HG02981 (cell line): ENCODE data around the gene ORAI1.
"Not testable (repeated sequence)": the region's sequence is repeated elsewhere in the genome, so short reads cannot be mapped to it uniquely, and the experiment has no call there.

Source experiments
- ATAC-seq: cut with Tn5 transposase; IDR thresholded peaks from one replicate; pipeline ENCODE4 v1.9.1; 2021; ENCODE audit warnings: mild to moderate bottlenecking, moderate library complexity; ENCODE audit not compliant: unreplicated experiment

Gene ORAI1

DNA sequence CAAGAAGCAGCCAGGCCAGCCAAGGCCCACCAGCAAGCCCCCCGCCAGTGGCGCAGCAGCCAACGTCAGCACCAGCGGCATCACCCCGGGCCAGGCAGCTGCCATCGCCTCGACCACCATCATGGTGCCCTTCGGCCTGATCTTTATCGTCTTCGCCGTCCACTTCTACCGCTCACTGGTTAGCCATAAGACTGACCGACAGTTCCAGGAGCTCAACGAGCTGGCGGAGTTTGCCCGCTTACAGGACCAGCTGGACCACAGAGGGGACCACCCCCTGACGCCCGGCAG is 15.0 kb downstream of the ORAI1 start:
- no peak for ATAC-seq

DNA sequence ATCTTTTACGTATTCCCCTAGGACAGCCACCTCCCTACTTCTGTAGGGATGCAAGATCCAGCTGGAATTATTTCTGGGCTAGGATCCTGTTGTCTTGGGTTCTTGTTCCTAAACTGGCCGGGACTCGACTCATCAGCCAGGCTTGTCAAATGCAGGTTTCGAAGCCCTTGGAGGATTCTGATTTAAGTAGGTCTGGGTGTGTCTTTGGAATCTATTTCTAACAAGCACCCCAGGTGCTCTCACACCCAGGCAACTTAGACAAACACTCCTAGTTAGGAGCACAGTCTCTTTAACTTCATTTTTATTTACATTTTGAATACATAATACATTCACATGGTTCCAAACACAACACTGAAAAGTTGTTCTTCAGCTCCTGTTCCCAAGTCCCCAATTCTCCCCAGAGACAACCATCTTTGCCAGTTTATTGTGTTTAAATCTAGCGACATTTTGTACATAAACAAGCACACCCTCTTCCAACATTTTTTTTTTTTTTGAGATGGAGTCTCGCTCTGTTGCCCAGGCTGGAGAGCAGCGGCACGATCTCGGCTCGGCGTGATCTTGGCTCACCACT is 22.2 kb downstream of the ORAI1 start:
- no peak for ATAC-seq

DNA sequence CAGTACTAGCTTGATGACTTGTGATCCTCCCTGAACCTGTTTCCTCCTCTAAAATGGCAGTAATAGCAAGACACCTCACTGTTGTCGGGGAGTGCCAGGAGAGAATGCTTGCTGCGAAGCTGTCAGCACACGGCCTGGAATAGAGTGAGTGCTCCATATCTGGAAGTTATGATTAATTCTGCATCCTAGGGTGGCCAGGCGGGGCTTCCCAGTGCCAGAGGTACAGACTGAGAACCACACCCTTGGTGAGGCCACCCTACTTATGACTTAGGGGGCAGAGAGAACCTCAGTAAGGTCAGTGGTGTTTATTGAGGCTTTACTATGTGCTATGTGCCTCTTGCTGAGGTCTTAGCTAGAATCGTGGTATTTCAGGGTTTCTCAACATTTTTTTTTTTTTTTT is 23.0 kb downstream of the ORAI1 start:
- ATAC-seq: no peak

DNA sequence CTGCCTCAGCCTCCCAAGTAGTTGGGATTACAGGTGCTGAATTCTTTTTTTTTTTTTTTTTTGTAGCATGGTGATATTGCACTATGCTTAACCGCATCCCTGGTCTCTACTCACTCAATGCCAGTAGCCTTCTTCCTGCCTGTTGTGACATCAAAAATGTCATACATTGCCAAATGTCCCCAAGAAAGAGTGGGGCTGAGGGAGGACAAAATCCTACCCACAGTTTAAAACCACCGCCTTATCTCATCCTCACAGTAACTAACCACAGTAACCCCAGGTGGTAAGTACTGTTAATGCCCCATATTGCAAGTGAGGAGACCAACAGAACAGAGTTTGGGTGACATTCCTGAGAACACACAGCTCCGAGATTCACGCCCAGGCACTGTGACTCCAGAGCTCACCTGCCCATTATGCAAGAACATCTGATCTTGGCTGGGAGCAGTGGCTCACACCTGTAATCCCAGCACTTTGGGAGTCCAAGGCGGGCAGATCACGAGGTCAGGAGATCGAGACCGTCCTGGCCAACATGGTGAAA is 23.6 kb downstream of the ORAI1 start:
- no peak for ATAC-seq

DNA sequence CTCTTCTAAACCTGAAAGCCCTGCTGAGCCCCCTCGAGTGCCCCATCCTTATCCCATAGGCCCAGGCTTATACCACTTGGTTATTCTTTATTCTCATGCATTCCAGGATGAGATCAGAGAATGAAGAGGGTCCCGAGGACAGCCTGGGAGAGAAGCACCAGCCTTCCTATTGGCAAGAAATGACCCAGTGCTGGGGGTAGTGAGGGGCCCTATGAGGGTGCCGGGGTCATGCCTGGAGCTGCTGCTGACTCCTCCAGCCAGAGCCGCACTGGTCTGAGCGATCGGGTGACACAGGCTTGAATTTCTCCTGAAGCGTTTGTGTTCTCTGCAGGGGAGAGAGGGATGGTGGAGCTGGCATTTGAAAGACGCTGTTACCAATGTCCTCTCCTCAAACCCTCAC is 25.0 kb downstream of the ORAI1 start:
- ATAC-seq: no peak

DNA sequence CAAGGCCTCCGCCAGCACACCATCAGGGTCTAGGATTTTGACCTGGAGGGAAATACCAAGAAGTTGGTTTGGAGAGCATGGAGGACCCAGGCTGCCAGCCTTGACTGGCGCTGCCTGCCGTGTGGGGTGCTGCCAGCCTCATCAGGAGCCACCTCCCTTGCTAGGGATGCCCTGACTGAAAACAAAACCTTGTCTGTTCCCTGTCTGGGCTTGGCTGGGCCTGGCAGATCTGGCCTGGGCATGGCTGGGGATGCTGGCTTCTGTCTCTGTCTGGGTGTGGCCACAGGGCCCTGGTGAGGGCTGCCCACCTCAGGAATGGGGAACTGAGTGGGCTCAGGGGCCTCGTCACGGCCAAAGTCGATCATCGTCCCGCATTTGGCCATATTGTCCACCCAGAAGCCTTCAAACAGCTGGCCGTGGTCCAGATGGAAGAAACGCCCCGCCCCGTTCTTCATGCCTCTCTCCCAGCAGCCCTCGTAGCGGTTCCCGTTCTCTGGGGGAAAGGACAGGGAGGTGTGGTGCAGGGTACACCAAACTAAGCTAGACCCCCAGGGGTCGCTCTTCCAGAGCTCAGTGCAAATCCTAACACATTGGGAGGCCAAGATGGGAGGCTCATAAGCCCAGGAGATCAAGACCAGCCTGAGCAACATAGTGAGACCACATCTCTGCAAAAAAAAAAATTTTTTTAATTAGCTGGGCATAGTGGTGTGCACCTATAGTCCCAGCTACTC is 26.6 kb downstream of the ORAI1 start:
- ATAC-seq: no peak

DNA sequence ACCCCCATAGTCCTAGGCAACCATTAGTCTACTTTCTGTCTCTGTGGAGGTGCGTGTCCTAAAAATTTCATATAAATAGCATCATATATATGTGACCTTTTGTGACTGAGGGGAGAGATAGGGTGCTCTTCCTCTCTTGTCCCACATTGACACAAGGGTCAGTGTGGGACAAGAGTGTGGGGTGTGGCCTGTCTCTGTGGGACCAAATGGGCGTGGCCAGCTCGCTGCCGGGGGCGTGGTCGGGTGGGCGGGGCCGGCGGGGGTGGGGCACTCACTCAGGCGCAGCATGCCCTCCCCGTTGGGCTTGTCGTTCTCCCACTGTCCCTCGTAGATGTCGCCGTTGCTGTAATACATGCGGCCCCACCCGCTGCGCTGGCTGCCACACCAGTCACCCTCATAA is 27.7 kb downstream of the ORAI1 start:
- no peak for ATAC-seq

DNA sequence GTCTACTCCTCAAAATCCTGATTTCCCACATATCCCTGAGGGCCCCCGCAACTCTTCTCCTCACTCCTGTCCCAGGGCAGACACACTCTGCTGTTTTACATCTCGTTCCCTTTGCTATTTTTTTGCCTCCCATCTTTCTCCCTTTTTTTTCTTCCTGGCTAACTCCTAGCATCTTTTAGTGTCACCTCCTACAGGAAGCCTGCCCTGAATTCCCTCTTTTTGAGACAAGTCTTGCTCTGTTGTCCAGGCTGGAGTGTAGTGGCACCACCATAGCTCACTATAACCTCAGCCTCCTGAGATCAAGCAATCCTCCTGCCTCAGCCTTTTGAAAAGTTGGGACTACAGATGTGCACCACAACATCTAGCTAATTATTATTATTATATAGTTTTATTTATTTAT is 29.8 kb downstream of the ORAI1 start:
- no peak for ATAC-seq

DNA sequence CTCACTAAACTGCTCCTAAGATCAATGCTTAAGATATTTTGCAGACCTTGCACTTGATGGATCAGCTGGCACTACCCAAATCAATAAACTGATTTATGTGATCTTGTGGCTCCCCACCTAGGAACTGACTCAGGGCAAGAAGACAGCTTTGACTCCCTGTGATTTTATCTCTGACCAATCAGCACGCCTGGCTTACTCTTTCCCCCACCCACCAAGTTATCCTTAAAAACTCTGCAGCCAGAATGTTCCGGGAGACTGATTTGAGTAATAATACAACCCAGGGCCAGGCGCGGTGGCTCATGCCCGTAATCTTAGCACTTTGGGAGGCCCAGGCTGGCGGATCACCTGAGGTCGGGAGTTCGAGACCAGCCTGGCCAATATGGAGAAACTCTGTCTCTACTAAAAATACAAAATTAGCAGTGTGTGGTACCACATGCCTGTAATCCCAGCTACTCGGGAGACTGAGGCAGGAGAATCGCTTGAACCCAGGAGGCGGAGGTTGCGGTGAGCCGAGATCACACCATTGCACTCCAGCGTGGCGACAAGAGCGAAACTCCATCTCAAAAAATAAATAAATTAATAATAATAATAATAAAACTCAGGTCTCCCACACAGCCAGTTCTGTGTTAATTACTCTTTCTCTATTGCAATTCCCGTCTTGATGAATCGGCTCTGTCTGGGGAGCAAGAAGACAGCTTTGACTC is 31.1 kb downstream of the ORAI1 start:
- no peak for ATAC-seq

DNA sequence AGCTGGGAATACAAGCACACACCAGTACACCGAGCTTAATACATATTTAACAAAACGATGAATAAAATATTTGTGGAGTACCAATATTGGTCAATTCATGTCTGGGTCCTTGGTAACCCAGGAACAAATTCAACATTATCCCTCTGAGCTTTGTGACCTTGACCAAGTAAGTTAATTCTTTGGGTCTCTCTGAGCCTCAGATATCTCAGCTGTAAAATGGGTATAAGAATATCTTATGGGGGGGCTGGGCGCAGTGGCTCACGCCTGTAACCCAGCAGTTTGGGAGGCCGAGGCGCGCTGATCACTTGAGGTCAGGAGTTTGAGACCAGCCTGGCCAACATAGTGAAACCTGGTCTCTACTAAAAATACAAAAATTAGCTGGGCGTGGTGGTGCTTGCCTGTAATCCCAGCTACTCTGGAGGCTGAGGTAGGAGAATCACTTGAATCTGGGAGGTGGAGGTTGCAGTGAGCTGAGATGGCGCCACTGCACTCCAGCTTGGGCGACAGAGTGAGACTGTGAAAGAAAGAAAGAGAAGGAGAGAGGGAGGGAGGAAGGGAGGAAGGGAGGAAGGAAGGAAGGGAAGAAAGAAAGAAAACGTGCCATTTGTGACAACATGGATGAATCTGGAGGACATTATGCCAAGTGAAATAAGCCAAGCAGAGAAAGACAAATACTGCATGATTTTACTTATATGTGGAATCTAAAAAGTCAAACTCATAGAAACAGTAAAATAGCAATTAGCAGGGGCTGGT is 35.2 kb downstream of the ORAI1 start:
- not testable (repeated sequence) for ATAC-seq

DNA sequence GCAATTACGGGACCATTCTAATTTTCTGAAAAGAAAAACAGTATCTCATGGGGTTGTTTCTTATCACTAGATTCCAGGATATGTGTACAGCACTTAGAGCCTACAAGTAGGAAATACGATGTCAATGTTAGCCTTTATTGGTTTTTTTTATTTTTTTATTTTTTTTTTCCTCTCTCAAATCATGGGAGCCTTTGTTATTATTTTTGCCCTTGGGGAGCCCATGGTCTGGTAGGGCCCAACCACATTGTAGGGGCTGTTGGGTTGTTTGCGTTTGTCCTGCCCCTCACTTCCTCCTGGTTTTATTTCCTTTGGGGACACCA is 37.2 kb downstream of the ORAI1 start:
- no peak for ATAC-seq

DNA sequence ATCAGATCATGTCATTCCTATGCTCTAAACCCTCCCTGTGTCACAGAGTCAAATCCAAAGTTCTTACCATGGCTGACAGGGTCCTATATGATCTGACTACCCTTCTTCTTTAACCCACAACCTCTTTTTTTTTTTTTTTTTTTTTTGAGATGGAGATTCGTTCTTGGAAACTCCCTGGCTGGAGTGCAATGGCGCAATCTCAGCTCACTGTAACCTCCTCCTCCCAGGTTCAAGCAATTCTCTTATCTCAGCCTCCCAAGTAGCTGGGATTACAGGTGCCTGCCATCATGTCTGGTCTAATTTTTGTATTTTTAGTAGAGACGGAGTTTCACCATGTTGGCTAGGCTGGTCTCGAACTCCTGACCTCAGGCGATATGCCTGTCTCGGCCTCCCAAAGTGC is 40.5 kb downstream of the ORAI1 start:
- ATAC-seq: not testable (repeated sequence)

DNA sequence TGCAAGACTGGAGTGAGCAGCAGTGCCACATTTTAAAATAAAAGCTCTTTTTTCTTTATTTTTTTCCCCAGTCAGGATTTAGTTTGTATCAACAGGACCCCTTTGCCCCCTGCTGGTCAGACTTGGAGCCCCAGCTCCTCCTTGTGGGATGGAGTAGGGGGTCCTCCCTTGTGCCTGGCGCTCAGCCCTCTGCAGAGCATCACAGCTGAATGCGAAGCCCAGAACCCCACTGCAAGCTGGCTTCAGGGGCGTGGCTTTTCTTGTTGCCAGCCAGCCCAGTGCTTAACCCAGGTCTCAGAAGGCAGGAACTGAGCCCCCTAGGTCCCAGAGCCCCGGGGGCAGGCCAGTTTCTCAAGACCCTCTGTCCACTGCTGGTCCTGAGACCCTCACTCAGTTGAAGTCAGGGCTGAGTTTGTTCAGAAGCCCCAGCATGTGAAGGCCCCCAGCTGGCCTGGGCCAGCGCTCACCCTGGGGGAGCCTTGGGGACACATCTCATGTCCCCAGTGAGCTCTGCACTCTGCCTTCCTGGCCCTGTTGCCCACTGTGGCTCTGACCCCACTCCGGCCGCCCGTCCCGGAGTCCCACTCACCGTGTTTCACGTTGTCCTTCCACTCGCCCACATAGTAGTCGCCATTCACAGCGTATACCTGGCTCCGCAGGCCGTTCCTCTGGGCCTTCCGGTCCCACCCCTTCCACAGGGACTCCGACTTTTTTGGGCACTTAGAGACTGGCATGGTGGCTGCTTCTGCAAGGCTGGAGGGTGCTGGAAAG is 42.6 kb downstream of the ORAI1 start:
- no peak for ATAC-seq

DNA sequence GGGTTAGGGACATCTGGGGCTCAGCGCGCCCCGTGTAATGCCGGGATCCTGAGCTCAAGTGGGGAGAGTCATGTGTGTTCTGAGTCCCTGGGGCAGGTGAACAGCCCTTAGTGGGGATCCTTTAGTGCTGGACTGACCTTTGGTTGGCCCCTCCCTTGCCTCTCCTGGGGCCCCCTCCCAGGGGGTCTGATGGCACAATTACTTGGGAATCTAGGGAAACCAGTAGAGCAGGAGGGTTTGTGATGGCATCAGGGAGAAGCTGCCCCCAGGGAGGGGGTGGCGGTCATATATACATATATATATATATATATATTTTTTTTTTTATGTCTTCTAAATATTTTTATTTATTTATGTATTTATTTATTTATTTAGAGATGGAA is 43.2 kb downstream of the ORAI1 start, which contains the start of gene MORN3:
Gene MORN3 (minus strand): TSS at position 134 of the 380 bp plus-strand sequence. CDS start 171 bp downstream, outside the sequence.
- no peak for ATAC-seq

DNA sequence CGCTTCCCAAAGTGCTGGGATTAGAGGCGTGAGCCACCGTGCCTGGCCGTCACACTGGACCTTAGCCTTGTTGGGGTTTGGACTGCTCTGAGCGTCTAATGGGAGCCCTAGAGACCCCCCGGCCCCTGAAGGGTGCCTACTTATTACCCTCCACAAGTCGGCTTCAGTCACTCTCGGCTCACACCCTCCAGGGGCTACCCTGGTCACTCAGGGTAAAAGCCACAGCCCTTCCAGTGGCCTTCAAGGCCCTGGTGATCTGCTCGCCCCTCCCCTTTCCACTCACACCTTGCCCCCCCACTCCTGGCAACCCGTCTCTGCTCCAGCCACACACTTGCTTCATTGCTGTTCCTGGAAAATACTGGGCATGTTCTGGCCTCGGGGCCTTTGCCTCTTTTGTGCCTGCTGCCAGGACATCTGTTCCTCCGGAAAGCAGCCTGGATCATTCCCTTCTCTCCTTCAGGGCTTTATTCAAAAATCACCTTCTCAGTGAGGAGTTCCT is 46.7 kb downstream of the ORAI1 start:
- no peak for ATAC-seq

DNA sequence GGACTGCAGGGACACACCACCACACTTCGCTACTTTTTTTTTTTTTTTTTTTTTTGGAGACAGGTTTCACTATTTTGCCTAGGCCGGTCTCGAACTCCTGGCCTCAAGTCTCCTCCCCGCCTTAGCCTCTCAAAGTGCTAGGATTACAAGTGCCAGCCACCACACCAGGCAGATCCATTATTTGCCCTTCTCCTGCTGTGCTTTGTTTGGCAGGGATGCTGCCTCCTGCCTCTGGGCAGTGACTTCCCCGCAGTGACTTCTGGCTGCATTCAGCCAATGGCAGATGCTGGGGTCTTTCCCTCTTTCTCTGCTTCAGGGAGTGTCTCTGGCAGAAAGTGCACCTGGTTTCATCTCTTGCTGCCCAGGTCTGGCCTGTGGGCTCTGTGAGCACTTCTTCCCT is 49.9 kb downstream of the ORAI1 start:
- no peak for ATAC-seq

DNA sequence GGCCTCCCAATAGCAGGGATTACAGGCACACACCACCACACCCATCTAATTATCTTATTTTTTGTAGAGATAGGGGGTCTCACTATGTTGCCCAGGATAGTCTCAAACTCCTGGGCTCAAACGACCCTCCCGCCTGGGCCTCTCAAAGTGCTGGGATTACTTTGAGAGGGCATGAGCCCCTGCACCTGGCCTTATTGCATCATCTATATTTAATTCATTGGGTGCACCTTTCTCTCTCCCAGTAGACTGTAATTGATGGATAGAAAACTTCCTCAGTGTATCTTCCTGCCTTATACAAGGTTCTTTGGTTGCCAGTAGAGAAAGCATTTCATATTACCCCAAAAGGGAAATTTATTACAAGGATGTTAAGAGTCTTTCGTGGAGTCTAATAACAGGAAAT is 52.0 kb downstream of the ORAI1 start:
- ATAC-seq: no peak

DNA sequence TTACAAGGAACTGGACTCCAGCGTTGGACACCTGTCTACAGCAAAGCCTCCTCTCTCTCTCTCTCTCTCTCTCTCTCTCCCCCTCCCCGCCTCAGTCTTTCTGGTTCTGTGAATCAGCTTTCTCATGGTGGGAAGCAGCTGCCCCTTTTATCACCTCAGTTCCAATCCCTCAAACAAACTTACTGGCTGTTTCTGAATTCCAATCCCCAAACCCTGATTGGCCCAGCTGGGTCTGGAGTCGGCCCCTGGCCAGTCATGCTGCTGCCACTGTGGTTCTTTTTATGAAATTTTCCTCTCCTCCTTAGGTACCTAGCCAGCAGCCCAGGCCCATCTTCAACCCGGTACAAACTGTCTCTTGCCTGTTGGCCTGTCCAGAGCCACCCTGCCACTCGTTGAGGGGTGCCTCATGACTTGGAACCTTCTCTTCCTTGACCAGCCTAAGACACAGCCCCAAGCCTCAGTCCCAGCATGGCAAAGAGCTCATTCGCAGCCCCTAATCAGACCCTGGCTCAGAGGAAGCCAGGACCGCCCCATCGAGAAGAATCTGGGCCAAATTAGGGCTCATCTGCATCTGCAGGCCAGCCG is 52.5 kb downstream of the ORAI1 start:
- ATAC-seq: no peak

DNA sequence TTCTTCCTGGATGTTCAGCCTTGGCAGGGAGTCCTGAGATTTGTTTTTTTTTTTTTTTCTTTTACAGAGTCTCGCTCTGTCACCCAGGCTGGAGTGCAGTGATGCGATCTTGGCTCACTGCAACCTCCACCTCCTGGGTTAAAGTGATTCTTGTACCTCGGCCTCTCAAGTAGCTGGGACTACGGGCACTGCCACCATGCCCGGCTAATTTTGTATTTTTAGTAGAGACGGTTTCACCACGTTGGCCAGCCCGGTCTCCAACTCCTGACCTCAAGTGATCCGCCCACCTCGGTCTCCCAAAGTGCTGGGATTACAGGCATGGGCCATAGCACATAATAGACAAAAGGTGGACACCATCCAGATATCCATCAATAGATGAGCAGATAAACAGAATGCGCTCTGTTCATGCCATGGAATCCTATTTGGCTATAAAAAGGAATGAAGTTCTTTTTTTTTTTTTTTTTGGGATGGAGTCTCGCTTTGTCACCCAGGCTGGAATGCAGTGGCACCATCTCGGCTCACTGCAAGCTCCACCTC is 53.4 kb downstream of the ORAI1 start:
- ATAC-seq: not testable (repeated sequence)

DNA sequence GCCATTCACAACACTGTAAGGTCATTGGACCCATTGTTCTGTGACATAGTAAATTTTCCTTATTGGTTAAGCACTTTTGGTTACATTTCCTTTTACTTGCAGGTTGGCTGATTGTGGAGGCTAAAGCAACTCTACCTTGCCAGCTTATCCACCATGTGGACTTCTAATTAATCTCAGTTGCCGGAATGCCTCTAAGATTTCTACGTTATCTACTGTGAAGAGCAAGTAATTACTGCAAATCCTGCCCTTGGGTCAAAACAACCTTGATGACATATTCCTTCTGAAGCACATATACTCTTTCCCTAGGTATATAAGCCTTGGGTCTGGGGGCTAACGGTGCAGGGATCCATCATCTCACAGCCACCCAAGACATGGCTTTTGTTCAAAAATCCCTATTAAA is 62.6 kb downstream of the ORAI1 start:
- no peak for ATAC-seq
